Astrocyte of the cerebellum (primary cell): Measurements from ENCODE around the gene SSU72.

Experiments
- DNase-seq: peaks from one replicate; pipeline ENCODE4 v3.0.0-alpha.2; 2011; ENCODE audit warnings: low read depth
- H3K4me3 ChIP-seq: 2 replicates; pipeline ENCODE4 v1.5.1; 2011; ENCODE audit warnings: mild to moderate bottlenecking, low read depth, low read length, moderate library complexity
- CTCF ChIP-seq: IDR thresholded peaks from 2 replicates; pipeline ENCODE4 v1.5.1; 2012; ENCODE audit warnings: low read length, low read depth, moderate library complexity, mild to moderate bottlenecking; ENCODE audit errors: missing control alignments
- in situ Hi-C: cut with HindIII; loops from 2 replicates; pipeline ENCODE4 v1.10.0; 2017; ENCODE audit warnings: low sequenced_read_pairs

Gene SSU72

DNA sequence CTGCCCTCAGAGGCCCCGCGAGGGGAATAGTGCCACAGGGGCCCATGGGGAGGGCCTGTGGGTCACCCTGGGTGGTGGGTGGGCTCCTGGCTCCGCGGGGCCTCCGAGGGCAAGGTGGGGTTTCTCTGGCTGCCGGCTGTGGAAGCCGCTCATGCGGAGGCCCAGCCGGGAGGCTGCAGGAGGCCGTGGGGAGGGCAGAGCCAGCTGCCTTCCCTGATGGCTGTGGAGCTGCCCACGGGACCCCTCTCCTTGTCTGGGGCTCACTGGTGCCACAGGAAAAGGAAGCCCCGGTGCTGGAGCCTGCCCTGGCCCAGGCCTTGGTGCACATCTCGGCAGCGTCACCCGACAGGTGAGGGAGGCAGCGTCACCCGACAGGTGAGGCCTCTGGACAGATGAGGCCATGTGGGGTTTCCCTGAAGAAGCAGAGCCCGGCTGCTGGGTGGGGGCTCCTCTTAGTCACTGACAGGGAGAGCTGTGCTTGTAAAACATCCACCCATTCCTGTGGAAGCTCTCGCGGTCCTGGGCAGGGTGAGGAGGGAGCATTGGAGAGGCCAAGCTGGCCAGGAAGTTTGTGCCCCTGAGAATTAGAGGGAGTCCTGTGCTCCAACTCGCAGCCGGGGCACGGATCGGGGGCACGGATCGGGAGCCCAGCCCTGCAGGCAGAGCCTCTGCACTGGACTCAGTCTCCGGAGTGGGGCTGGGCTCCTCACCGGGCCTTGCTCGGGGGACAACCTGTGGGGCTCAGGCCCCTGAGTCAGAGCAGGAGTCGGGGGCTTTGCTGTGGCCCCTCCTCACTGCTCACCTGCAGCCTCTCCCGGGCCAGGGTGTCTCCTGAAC, 46.7 kb upstream of the SSU72 start:
- no peak for DNase-seq
- no peak for TF ChIP-seq CTCF
- in situ Hi-C loops: no loop called here
- no peak overlapping the region for H3K4me3 ChIP-seq

DNA sequence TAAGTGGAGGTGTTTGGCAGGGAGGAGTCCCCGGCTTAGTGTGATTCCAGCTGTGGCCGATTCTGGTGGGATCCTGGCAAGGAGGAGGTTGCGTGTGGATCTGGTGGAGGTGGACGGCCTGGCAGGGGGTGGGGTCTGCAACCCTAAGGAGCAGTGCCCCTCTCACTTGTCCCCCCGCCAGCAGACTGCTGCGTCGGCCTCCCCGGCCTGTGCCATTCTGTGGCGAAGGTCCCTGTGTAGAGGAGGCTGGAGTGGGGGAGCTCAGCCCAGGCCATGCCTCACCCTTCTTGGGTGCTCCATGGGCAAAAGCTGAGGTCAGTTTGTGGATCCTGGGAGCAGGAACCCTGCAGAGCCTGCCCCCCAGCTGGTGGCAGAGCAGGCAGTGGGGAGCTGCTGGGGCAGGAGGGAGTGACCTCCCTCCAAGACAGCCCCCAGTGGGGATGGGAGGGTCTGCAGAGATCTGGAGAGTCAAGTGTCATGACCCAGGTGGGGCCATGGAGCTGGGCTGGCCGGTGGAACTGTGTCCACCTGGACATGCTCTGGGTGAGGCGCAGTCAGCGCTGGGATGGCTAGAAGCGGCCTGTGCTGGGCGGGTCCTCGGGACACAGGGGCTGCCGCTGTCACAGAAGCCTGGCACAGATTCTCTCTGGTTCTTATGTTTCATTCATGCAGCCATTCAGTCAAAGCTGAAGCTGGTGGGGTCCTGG, 45.9 kb upstream of the SSU72 start:
- in situ Hi-C loops: no loop called here
- DNase-seq: no peak
- no peak for TF ChIP-seq CTCF
- no peak overlapping the region for H3K4me3 ChIP-seq

DNA sequence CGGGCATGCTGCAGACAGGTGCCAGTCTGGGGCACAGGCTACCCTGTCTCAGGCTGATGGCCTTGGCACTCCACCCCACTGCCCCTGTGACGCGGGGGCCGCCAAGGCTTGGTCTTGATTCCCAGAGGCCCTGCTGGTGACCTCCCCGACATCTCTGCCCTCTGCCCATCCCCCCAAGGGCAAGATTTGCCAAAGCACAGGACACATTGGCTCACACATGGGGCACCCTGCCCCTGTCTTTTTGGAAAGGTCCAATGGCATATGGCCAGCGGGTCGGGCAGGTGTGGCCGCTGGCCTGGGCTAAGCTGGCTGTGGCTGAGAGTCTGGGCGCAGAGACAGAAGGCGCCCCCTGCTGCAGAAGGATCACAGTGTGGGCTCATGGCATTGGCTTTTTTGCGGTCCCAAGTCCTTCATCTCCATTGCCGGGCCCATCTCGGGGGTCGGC, 45.3 kb upstream of the SSU72 start:
- no peak for DNase-seq
- no peak overlapping the region for H3K4me3 ChIP-seq
- in situ Hi-C loops: no loop called here
- TF ChIP-seq CTCF: no peak

DNA sequence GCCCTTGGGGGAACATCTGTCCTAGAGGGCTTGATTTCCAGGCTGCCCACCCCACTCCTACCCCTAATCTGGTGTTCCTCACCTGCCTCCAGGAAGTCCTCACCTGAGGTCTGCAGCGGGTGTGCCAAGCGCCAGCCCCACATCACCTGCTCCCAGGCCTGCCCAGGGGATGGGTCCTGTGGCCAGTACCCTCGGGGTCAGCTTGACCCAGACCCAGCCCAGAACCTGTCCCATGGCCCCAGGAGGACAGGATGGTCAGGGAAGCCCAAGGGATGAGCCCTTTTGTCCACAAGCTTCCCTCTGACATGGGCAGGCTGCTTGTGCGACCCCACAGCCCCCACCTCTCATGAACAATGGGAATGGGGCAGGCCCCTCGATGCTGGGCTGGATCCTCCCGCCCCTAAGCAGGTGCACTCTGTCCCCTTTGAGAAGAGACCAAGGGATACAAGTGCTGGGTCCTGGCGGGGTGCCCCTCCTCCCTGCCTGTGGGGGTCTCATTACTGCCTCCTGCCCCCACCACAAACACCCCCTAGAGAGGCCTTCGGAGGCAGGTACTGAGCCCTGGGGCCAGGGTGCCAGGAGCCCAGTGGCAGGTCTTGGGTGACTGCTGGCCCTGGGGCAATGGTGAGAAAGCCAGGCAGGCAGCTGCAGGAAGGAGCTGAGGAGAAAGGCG, 43.9 kb upstream of the SSU72 start:
- TF ChIP-seq CTCF: no peak
- no peak for DNase-seq
- H3K4me3 ChIP-seq: no peak overlapping the region
- in situ Hi-C loops: no loop called here

DNA sequence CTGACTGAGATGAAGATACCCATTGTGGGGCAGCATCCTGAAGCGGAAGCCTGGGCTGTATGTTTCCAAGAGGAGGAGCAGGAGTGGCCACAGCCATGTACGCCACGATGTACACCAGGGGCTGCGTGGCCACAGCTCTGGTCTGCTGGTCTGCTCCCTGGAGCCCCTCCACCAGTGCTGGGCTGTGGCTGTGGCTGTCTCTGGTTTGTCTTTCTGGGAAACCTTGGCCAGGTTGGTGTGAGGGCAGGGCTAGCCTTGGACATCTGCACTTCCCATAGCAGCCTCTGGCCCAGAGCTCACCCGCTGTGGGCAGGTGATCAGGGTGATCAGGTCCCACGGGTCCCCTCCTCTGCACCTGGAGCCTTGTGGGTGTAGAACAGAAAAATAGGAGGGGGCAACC, 43.3 kb upstream of the SSU72 start:
- DNase-seq: no peak
- TF ChIP-seq CTCF: no peak
- H3K4me3 ChIP-seq: no peak overlapping the region
- in situ Hi-C loops: no loop called here

- H3K4me3 ChIP-seq: no peak overlapping the region
- no peak for DNase-seq
- no peak for TF ChIP-seq CTCF
- in situ Hi-C loops: no loop called here
These were observed 42.9 kb upstream of the SSU72 start for GRCh38 chr1:1617516-1617915.
